SK-N-SH (cell line): ENCODE measurements around the gene SLC36A4. TPM values are rescaled to one million over a fixed set of nuclear protein-coding genes. Genes with fewer than 3 reads are reported as not detected.

ENCODE experiments used
- CTCF ChIA-PET: fragments of 300-600, 350-600 bp; formaldehyde crosslinking; extraction: SDS; loops from one replicate; lab custom pipeline; 2021; lab: Yijun Ruan, JAX
- POLR2A ChIA-PET: fragments of 350-600 bp; sonication (Branson Sonifier 250); formaldehyde crosslinking; extraction: SDS; loops from one replicate; lab custom pipeline; 2020; ENCODE audit warnings: antibody characterized with exemption, inconsistent platforms; lab: Yijun Ruan, JAX
- DNase-seq: peaks from one replicate; pipeline ENCODE4 v3.0.0; 2012
- H2AFZ ChIP-seq: fragments of 200-600 bp; sonication (generic); 2 replicates; pipeline ENCODE4 v1.8.1; 2016; ENCODE audit warnings: antibody characterized with exemption, mild to moderate bottlenecking, low read depth
- H3F3A ChIP-seq: fragments of 200-600 bp; sonication (generic); replicated peaks from 2 replicates; pipeline ENCODE3; 2016; ENCODE audit warnings: antibody characterized with exemption, mild to moderate bottlenecking; ENCODE audit not compliant: insufficient read depth
- H3K27ac ChIP-seq, 2 experiments: fragments of 200-500 bp in 1 of 2; fragments of 200-600 bp in 1 of 2; sonication (Bioruptor generic) in 1 of 2; sonication (generic), shearing (Covaris generic) in 1 of 2; 2 replicates each; pipeline versions ENCODE4 v1.5.1 to v1.6.1; 2014 to 2016; ENCODE audit warnings: low read depth in 2 of 2, inconsistent platforms in 1 of 2, low read length in 1 of 2, mild to moderate bottlenecking in 1 of 2, mixed read lengths in 1 of 2
- H3K27me3 ChIP-seq: fragments of 200-600 bp; sonication (generic), shearing (Covaris generic); 2 replicates; pipeline ENCODE4 v1.6.1; 2016; ENCODE audit warnings: mixed run types; ENCODE audit not compliant: insufficient read depth
- H3K36me3 ChIP-seq, 2 experiments: fragments of 200-500 bp in 1 of 2; fragments of 200-600 bp in 1 of 2; sonication (Bioruptor generic) in 1 of 2; sonication (generic) in 1 of 2; replicated peaks in 1 of 2; 2 replicates each; pipeline versions ENCODE3 to v1.5.1; 2014 to 2016; ENCODE audit warnings: low read length in 1 of 2, mild to moderate bottlenecking in 1 of 2; ENCODE audit not compliant: insufficient read depth in 2 of 2, control insufficient read depth in 1 of 2
- H3K4me1 ChIP-seq, 2 experiments: fragments of 200-500 bp in 1 of 2; fragments of 200-600 bp in 1 of 2; sonication (Bioruptor generic) in 1 of 2; sonication (generic), shearing (Covaris generic) in 1 of 2; 2 replicates each; pipeline versions ENCODE4 v1.5.1 to v1.6.1; 2014 to 2016; ENCODE audit warnings: low read depth in 1 of 2, low read length in 1 of 2, mixed run types in 1 of 2; ENCODE audit not compliant: insufficient read depth in 2 of 2, control insufficient read depth in 1 of 2
- H3K4me2 ChIP-seq: fragments of 200-600 bp; sonication (generic), shearing (Covaris generic); 2 replicates; pipeline ENCODE4 v1.6.1; 2017; ENCODE audit warnings: mixed run types
- H3K4me3 ChIP-seq, 2 experiments: fragments of 200-500 bp in 1 of 2; fragments of 200-600 bp in 1 of 2; sonication (Bioruptor generic) in 1 of 2; sonication (generic), shearing (Covaris generic) in 1 of 2; 2 replicates each; pipeline versions ENCODE4 v1.5.1 to v1.8.1; 2014 to 2016; ENCODE audit warnings: low read depth in 2 of 2, inconsistent platforms in 1 of 2, low read length in 1 of 2, mild to moderate bottlenecking in 1 of 2, mixed read lengths in 1 of 2, moderate library complexity in 1 of 2
- H3K79me2 ChIP-seq: fragments of 200-600 bp; sonication (generic); 2 replicates; pipeline ENCODE4 v1.8.1; 2017; ENCODE audit warnings: mild to moderate bottlenecking; ENCODE audit not compliant: insufficient read depth
- H3K9ac ChIP-seq: fragments of 200-600 bp; sonication (generic); 2 replicates; pipeline ENCODE4 v1.6.1; 2017; ENCODE audit warnings: mixed run types
- H3K9me2 ChIP-seq: fragments of 200-600 bp; sonication (generic); 2 replicates; pipeline ENCODE4 v1.6.1; 2017; ENCODE audit warnings: mixed run types
- H3K9me3 ChIP-seq: fragments of 200-600 bp; sonication (generic); 2 replicates; pipeline ENCODE4 v1.6.1; 2017; ENCODE audit warnings: mixed run types, mild to moderate bottlenecking, moderate library complexity
- H4K20me1 ChIP-seq: fragments of 200-600 bp; sonication (generic); 2 replicates; pipeline ENCODE4 v1.6.1; 2017; ENCODE audit warnings: mild to moderate bottlenecking, mixed run types; ENCODE audit not compliant: insufficient read depth
- CHD2 ChIP-seq: fragments of 150-350 bp; IDR thresholded peaks from 2 replicates; pipeline ENCODE4 v1.6.1; 2018; ENCODE audit warnings: low read length; ENCODE audit not compliant: partially characterized antibody
- FOXJ3 ChIP-seq: sonication (generic); formaldehyde crosslinking; IDR thresholded peaks from 2 replicates; pipeline ENCODE4 v1.5.1; 2020; ENCODE audit warnings: mild to moderate bottlenecking, missing genetic modification reagents
- FOXM1 ChIP-seq: IDR thresholded peaks from 2 replicates; pipeline ENCODE4 v1.4.0; 2012; ENCODE audit warnings: low read depth, mild to moderate bottlenecking
- GABPA ChIP-seq: IDR thresholded peaks from 2 replicates; pipeline ENCODE4 v1.4.0; 2012; ENCODE audit warnings: low read depth, mild to moderate bottlenecking
- IRF3 ChIP-seq: fragments of 150-350 bp; IDR thresholded peaks from 2 replicates; pipeline ENCODE4 v1.6.1; 2016; ENCODE audit warnings: mild to moderate bottlenecking, low read depth, low read length
- JUND ChIP-seq: IDR thresholded peaks from 2 replicates; pipeline ENCODE4 v1.4.0; 2012
- MXI1 ChIP-seq: IDR thresholded peaks from 2 replicates; pipeline ENCODE4 v1.6.1; 2012; ENCODE audit warnings: mild to moderate bottlenecking, low read depth, low read length, improper control_type of control experiment
- NFIC ChIP-seq: IDR thresholded peaks from 2 replicates; pipeline ENCODE4 v1.4.0; 2012; ENCODE audit warnings: borderline replicate concordance
- NRF1 ChIP-seq: IDR thresholded peaks from 2 replicates; pipeline ENCODE4 v1.6.1; 2012; ENCODE audit warnings: low read depth, mild to moderate bottlenecking, low read length
- RXRA ChIP-seq: IDR thresholded peaks from 2 replicates; pipeline ENCODE4 v1.4.0; 2012; ENCODE audit warnings: low read depth, mild to moderate bottlenecking, borderline replicate concordance
- SMC3 ChIP-seq: IDR thresholded peaks from 2 replicates; pipeline ENCODE4 v1.6.1; 2012; ENCODE audit warnings: low read depth, low read length, improper control_type of control experiment
- TCF12 ChIP-seq: IDR thresholded peaks from 2 replicates; pipeline ENCODE4 v1.4.0; 2012
- TEAD4 ChIP-seq: IDR thresholded peaks from 2 replicates; pipeline ENCODE4 v1.4.0; 2012; ENCODE audit warnings: mild to moderate bottlenecking, borderline replicate concordance; ENCODE audit not compliant: insufficient read depth
- YY1 ChIP-seq: IDR thresholded peaks from 2 replicates; pipeline ENCODE4 v1.4.0; 2012; ENCODE audit warnings: low read depth, mild to moderate bottlenecking
- ZBTB33 ChIP-seq: IDR thresholded peaks from 2 replicates; pipeline ENCODE4 v1.4.0; 2012; ENCODE audit warnings: low read depth, borderline replicate concordance
- WGBS: methylation state at CpG from one replicate; pipeline ENCODE4 v1.1.6; 2017; ENCODE audit warnings: low lambda C conversion rate; 5-methylcytosine and 5-hydroxymethylcytosine counted together
- polyA plus RNA-seq, 3 experiments: library from polyadenylated mRNA; depleted of rRNA; stranded (reverse); fragments of >200 nt; gene quantifications; 2 replicates each; pipeline ENCODE4 v1.2.3, GENCODE V29; 2012
- TF ChIP-seq, protein P1 (sequence below): fragments of 200-600 bp; sonication (generic); IDR thresholded peaks from 2 replicates; pipeline ENCODE4 v1.6.1; 2017; ENCODE audit warnings: antibody characterized with exemption, mild to moderate bottlenecking, moderate library complexity

Gene SLC36A4
- polyA plus RNA-seq, 1 of the 3 experiments (the other 2 are of a cell fraction), result 9.7 TPM

DNA sequence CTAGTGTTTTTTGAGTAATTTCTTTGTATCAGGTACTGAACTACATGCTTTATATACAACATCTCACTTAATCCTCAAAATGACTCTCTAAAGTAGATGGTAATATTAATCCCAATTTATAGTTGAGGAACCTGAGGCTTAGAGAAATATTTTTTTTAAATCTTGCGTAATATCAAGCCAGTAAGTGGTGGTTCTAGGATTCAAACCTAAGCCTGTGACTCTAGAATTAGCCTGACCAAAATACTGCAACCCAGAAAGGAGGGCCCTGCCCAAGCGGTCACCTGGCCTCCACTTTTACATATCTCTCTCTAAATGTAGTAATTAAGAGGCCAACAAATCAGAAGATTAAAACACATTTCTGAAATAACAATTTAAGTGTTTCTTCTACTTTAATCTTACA is 28.6 kb downstream of the SLC36A4 start:
- POLR2A ChIA-PET, result no interaction called here

More for the DNA sequence above, 28.6 kb downstream of the SLC36A4 start:
- TF ChIP-seq, protein P1, sequence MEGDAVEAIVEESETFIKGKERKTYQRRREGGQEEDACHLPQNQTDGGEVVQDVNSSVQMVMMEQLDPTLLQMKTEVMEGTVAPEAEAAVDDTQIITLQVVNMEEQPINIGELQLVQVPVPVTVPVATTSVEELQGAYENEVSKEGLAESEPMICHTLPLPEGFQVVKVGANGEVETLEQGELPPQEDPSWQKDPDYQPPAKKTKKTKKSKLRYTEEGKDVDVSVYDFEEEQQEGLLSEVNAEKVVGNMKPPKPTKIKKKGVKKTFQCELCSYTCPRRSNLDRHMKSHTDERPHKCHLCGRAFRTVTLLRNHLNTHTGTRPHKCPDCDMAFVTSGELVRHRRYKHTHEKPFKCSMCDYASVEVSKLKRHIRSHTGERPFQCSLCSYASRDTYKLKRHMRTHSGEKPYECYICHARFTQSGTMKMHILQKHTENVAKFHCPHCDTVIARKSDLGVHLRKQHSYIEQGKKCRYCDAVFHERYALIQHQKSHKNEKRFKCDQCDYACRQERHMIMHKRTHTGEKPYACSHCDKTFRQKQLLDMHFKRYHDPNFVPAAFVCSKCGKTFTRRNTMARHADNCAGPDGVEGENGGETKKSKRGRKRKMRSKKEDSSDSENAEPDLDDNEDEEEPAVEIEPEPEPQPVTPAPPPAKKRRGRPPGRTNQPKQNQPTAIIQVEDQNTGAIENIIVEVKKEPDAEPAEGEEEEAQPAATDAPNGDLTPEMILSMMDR, result no peak
- TF ChIP-seq CHD2, result no peak
- no peak for TF ChIP-seq NFIC
- TF ChIP-seq RXRA, result no peak
- TF ChIP-seq FOXJ3 (CRISPR knock-in tag), result no peak
- TF ChIP-seq ZBTB33, result no peak
- TF ChIP-seq FOXM1, result no peak
- TF ChIP-seq NRF1, result no peak
- no peak for TF ChIP-seq TEAD4
- TF ChIP-seq SMC3, result no peak
- no peak for TF ChIP-seq MXI1
- TF ChIP-seq GABPA, result no peak
- no peak for TF ChIP-seq TCF12
- TF ChIP-seq IRF3, result no peak
- no peak for TF ChIP-seq YY1
- no peak for TF ChIP-seq JUND
- H3K79me2 ChIP-seq, result no peaks in the 10 kb centered on the region
- WGBS, result 98% methylated on average over 2 of the region's 2 CpGs
- no peak overlapping the region for H3K4me2 ChIP-seq
- H2AFZ ChIP-seq, result no peak overlapping the region
- no peak overlapping the region for H3K27ac ChIP-seq
- peaks cover 6% of the 10 kb centered on the region for H3F3A ChIP-seq
- peaks cover 29 to 35% of the 10 kb centered on the region in 2 experiments for H3K36me3 ChIP-seq
- H3K4me3 ChIP-seq, result no peak overlapping the region
- no peaks in the 10 kb centered on the region for H4K20me1 ChIP-seq
- no peak for DNase-seq
- H3K9me3 ChIP-seq, result no peaks in the 10 kb centered on the region
- no peaks in the 10 kb centered on the region; a peak in 1 of 4 replicates for H3K4me1 ChIP-seq
- H3K9me2 ChIP-seq, result no peaks in the 10 kb centered on the region
- CTCF ChIA-PET, result interaction anchor here (0.7 to 2.8 kb wide), 17 partner anchors 9 to 273 kb away, joined by 3 to 22 read pairs (median 4); no protein-coding TSS in a partner anchor
- no peak overlapping the region for H3K9ac ChIP-seq
- no peaks in the 10 kb centered on the region for H3K27me3 ChIP-seq
